SW480 (cell line): Measurements from ENCODE around the gene CRX.
A peak's percentile ranks its signal among the peaks of the same experiment; 100 is the strongest.
"Not testable (repeated sequence)": the region's sequence is repeated elsewhere in the genome, so short reads cannot be mapped to it uniquely, and the experiment has no call there.

ENCODE experiments used
- DNase-seq: peaks from one replicate; pipeline ENCODE4 v3.0.0-alpha.2; 2016; ENCODE audit warnings: low spot score

Gene CRX

DNA sequence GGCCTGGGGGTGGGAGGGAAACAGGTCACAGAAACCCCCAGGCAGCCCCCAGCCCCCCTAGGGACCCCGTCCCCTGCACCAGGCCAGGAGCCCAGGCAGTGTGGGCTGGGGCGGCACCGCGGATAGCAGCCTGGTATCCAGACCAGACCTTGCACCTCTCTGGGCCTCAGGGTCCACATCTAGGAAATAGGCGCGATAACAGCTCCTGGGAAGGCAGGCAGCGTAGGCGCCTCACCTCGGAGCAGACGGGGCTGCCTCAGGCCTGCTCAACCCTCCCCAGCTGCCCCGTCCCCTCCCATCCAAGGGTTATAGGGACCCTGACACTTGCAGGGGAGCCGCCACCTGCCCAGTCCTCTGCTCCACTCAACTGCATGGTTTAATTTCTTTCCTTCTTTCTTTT, 18.1 kb upstream of the CRX start:
- DNase-seq = not testable (repeated sequence)

DNA sequence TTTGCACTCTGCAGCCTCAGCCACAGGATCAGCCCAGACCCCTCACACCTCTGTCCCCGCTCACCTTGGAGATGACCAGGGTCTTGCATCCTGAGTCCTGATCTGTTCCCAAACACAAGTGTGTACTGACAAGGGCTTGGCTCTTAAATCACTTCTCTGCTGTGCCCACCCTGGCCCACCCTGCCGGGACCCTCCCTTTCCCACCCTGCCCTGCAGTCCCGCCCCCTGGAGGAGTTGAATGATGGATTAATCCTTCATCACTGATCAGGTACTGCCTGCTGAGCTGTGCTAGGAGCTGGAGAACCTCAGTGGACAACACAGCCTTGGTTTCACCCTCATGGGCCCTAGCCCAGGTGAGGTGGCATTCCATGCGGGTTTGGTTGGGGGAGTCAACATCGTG, 17.3 kb upstream of the CRX start, which contains the start of gene TPRX1:
TSS of gene TPRX1 (minus strand) at position 101 of the 400 bp plus-strand sequence. CDS start at position 89, 12 bp downstream.
- DNase-seq = not testable (repeated sequence)

DNA sequence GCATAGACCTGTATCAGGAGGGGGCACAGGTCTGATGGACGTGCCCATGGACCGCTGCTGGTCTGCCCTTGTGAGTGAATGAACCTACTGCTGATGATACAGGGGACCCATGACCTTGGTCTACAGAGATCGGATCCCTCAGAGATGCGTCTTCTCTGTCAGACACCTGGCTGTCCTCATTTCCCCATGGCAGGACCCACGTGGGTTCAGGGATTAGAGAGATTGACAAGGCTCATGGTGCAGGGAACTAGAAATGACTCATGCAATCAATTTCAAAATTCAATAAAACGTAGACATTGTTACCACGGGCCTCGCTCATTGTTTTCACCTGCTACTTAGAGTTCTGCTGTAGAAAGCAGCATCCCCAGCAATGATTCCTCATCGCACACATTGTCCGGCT, 16.4 kb upstream of the CRX start:
- DNase-seq = no peak

DNA sequence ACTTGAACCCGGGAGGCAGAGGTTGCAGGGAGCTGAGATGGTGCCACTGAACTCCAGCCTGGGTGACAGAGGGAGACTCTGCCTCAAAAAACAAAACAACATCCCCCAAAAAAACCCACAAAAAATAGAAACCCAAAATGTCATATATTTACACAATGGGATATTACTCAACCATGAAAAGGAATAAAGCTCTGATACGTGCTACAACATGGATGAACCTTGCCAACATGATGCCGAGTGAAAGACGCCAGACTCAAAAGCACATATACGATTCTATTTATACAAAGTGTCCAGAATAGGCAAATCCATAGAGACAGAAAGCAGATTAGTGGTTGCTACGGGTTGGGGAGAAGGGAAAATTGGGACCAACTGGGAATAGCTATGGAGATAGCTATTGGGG, 15.3 kb upstream of the CRX start:
- DNase-seq = no peak

DNA sequence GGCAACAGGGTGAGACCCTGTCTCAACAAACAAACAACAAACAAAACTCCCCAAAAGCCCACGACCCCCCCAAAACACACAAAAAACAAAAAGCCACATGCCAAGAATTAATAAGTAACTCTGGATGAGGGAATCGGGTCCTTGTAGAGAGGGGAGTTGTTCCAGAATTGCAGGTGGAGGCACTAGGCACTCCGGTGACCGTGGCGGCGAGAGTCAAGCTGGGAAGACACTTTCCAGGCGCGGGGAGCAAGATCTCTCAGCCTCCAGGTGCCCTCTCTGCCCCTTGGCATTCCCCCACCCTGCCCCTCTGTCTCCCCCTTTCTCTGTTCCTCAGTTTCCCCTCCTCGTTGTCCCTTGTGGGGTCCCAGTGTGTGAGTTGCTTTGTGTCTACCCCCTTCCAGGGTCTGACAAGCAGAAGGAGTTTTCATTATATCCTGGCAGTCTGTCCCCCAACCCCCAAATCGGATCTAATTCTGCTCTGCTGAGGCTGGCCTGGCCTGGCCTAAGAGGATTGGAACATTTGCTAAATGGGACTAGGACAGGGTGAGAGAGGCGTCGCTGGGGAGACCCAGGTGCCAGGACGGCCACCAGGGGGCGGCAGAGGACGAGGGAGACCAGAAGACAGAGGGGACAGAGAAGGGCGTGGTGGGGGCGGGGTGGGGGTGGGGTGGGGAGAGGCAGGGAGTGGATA, 8.3 kb upstream of the CRX start:
- peak; percentile 72 for DNase-seq

DNA sequence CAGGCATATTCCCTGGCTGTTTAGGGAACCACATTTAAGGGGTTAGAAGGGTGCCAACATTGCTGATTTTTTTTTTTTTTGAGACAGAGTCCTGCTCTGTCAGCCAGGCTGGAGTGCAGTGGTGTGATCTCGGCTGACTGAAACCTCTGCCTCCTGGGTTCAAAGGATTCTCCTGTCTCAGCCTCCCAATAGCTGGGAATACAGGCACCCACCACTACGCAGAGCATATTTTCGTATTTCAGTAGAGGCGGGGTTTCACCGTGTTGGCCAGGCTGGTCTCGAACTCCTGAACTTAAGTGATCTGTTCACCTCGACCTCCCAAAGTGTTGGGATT, 7.8 kb upstream of the CRX start:
- DNase-seq = no peak

DNA sequence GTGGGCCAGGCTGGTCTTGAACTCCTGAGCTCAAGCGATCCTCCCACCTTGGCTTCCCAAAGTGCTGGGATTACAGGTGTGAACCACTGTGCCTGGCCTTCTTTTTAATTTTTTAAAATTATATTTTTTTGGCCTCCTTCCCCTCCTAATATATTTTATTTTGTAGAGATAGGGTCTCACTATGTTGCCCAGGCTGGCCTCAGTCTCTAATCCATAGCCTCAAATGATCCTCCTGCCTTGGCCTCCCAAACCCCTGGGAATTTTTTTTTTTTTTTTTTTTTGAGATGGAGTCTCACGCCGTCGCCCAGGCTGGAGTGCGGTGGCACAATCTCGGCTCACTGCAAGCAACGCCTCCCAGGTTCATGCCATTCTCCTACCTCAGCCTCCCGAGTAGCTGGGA, 5.5 kb upstream of the CRX start:
- not testable (repeated sequence) for DNase-seq

DNA sequence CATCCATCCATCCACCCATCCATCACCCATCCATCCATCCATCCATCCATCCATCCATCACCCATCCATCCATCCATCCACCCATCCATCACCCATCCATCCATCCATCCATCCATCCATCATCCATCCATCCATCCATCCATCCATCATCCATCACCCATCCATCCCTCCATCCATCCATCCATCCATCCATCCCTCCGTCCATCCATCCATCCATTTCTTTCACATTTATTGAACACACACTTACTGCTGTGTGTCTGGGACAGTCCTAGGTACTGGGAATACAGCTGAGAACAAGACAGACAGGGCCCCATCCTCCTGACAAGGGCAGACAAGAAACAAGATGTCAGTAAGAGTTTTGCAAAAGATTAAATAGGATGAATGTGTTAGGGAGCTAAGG, 3.5 kb upstream of the CRX start:
- not testable (repeated sequence) for DNase-seq

DNA sequence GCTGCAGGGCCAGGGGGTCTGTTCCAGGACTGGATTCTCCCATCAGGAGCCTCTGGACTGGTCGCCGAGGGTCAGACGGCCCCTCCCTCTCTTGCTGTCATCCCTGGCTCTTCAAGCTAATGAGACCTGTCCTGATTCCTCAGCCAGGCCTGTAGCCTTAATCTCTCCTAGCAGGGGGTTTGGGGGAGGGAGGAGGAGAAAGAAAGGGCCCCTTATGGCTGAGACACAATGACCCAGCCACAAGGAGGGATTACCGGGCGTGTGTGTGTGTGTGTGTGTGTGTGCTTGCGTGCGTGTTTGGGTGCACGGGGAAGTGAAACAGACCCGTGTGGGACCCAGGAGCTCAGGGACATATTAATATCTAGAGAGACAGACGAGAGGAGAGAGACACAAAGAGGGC, 1.9 kb upstream of the CRX start:
- DNase-seq = no peak

DNA sequence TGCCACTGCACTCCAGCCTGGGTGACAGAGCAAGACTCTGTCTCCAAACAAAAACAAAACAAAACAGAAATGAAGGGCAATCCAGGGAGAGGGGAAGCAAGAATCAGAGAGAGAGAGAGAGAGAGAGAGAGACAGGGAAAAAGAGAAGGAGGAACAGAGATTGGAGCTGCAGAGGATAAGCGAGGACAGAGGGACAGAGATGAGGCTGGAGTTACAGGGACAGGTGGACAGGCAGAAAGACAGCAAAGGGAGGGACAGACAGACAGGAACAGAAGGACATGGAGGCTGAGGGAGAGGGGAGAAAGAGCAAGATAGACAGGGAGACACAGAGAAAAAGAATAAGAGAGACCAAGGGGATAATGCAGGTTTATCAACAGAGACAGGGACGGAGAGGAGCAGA, 1.3 kb upstream of the CRX start:
- no peak for DNase-seq

DNA sequence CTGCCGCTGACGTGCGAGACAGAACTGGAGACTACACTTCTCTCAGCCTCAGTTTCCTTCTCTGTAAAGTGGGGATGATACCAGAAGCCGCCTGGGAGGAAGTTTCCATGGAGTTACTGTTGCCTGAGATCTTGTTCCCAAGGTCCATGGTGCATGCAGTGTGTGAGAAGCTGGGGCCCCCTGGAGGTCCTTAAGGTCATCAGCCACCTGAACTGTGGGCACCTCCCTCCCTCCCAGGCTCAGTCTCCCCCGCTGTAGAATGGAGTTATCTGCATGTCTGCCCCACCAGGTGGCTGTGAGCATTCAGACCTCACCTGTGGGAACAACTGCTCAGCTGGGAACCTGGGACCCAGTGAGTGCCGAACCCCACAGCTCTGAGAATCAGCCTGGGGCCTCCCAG, 2.7 kb downstream of the CRX start:
- DNase-seq = no peak

DNA sequence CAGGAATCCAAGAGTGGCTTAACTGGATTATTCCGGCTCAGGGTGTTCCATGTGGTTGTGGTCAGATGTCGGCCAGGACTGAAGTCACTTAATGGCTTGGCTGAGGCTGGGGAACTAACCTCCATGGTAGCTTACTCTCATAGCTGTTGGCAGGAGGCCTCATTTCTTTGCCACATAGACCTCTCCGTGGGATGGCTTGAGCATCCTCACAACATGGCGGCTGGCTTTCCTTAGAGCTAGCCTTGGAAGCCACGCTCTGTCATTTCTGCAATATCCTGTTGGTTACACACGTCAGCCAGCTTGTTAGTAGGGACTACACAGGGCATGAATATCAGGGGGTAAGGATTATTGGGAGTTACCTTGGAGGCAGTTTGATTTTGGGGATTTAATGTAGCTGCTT, 5.1 kb downstream of the CRX start:
- no peak for DNase-seq

DNA sequence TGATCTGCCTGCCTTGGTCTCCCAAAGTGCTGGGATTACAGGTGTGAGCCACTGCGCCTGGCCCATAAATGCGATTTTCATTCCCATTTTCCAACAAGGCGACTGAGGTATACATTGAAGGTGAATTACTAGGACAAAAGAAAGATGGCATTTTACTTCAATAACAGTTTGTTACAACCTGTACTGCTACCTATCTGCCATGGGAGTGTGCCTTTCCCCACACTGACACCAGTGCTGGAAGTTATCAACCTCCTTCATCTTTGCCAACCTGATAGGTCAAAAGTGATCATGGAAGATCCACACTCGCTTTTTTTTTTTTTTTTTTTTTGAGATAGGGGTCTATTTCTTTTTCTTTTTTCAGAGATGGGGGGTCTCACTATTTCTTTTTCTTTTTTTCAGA, 11.0 kb downstream of the CRX start:
- DNase-seq = no peak

DNA sequence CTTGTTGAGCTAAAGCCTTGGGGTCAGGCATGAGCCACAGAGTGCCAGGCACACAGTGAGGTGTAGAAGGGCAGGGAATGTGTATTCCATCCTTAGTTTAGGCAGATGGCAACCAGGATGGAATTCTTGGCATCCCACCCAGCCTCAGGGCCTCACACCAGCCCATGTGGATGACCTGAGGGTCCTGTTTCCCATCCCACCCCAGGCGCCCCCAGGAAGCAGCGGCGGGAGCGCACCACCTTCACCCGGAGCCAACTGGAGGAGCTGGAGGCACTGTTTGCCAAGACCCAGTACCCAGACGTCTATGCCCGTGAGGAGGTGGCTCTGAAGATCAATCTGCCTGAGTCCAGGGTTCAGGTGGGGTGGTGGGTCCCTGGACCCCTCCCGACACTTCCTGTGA, 14.3 kb downstream of the CRX start:
- DNase-seq = no peak

DNA sequence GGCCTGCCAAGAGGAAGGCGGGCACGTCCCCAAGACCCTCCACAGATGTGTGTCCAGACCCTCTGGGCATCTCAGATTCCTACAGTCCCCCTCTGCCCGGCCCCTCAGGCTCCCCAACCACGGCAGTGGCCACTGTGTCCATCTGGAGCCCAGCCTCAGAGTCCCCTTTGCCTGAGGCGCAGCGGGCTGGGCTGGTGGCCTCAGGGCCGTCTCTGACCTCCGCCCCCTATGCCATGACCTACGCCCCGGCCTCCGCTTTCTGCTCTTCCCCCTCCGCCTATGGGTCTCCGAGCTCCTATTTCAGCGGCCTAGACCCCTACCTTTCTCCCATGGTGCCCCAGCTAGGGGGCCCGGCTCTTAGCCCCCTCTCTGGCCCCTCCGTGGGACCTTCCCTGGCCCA, 17.7 kb downstream of the CRX start:
- DNase-seq = no peak

DNA sequence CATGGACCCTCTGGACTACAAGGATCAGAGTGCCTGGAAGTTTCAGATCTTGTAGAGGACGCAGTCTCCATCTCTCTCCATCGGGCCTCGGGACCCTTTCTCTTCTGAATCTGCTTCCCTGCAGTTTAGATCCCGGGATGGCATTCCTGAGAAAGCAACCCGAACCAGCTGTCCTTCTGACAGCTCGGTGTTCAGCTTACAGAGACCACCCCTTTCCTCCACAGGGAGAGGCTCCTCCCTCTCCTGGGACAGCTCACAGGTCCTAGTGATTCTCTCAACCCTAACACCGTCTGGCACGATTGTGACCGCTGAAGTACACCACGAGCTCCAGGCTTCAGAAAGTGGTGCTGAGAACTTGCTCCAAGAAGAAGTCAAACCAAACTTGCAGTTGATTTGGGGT, 18.2 kb downstream of the CRX start:
- DNase-seq = no peak

DNA sequence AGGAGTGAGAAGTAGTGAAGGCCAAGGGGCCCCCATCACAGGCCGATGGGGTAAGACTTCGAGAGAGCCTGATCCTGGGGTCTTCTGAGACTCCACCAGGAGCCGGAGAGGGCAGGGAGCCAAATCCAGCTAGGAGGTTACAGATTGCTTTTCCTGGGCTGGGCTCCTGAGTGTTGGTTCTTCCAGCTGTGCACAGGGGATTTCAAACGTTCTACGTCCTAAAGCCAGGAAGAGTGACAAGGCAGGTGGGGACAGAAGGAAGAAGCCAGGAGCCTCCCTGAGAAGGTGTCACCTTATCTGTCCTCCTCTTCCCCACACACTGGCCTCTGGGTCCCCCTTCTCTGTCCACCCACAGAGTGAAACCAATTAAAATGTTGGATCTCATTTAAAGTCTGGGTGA, 21.2 kb downstream of the CRX start:
- DNase-seq = no peak

DNA sequence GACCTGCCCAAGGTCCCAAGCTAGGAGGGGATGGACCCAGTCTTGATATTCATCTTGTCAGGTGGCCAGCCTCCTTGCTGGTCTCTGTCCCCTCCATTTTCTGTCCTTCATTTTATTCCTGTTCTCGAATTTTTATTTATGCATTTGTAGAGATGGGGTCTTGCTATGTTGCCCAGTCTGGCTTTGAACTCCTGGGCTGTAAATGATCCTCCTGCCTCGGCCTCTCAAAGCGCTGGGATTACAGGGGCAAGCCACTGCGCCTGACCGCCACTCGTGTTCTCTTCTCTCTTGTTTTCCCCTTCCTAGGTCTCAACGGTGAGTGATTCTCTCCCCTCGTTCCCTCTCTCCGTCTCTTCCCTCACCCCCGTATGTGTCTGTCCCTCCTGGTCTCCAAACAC, 26.7 kb downstream of the CRX start:
- no peak for DNase-seq

DNA sequence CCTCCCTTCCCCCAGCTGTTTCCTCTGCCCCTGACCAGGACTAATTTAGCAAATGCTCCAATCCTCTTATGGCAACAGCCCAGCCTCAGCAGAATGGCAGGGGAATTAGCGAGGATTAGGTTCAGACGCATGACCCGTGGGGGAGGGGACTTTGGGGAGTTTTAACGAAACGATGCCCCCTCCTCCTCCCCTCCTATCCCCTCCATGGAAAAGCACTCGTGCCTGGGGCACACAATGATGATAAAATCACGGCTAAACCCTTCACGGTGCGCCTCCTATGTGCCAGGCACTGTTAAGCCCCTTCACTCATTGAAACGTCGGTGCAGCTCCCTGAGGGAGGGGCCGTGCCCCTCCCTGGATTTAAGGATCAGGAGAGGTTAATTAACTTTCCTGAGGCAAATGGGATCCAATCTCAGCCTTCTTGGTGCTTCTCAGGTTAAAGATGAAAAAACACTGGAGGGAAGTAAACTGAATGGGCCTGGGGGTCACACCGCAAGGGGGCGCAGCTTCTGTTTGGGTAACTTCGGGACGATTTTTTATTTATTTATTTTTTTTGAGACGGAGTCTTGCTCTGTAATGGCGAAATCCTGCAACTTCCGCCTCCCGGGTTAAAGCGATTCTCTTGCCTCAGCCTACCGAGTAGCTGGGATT, 27.2 kb downstream of the CRX start:
- no peak for DNase-seq

DNA sequence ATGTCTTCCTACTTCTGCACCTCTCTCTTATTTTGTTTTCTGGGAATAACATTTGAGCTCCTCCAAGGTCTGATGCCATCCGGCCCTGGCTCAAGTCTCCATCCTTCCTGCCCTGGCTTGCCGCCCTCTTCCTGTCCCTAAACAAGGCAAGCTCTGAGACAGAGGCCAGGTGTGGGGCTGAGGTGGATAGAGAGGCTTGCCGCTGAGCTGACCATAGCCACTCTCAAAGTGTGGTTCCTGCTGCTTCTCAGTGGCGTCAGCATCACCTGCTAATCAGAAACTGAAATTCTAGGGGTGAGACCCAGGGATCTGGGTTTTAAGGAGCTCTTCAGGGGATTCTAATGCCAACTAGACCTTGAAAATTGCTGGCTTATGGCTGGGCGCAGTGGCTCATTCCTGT, 31.3 kb downstream of the CRX start:
- no peak for DNase-seq

DNA sequence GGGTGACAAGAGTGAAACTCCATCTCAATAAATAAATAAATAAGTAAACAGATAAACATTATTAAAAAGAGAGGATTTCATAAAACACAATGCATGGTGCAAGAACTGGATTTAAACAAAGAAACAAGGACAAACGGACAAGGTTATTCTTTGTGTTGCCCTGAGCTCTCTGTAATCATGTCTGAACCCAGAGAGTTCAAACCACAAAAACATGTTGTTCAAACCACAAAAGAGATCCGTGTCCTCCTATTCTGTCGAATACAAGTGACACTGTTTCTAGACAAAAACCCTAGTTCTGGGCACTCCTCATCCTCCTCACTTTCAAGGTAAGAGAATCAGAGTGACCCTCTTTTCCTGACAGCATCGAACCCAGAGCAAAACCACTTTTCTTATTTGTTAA, 32.7 kb downstream of the CRX start:
- DNase-seq = no peak

DNA sequence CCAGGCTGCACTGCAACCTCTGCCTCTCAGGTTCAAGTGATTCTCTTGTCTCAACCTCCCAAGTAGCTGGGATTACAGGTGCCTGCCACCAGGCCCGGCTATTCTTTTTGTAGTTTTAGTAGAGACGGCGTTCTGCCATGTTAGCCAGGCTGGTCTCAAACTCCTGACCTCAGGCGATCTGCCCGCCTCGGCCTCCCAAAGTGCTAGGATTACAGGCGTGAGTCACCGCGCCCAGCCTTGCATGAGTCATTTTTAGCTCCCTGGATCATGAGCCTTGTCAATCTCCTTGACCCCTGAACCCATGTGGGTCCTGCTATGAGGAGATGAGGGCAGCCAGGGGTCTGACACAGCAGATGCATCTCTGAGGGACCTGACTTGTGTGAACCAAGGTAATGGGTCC, 36.5 kb downstream of the CRX start:
- DNase-seq = not testable (repeated sequence)

DNA sequence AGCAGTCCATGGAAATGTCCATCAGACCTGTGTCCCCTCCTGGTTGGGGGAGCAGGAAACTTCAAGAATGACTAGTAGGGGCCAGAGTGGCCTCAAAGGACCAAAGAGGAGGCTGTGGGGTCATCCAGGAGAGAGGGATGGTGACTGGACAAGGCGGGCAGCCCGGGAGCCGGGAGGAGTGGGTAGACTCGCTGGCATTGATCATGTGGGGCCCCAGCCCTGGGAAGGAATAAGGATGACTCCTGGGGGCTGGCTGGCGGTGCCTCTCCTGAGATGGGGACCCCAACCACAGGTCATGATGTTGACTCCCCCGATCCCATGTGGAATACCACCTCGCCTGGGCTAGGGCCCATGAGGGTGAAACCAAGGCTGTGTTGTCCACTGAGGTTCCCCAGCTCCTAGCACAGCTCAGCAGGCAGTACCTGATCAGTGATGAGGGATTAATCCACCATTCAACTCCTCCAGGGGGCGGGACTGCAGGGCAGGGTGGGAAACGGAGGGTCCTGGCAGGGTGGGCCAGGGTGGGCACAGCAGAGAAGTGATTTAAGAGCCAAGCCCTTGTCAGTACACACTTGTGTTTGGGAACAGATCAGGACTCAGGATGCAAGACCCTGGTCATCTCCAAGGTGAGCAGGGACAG, 37.0 kb downstream of the CRX start, which contains the start of gene TPRX2:
TSS of gene TPRX2 (plus strand) at position 590 of the 640 bp plus-strand sequence. CDS start at position 602, 12 bp downstream.
- not testable (repeated sequence) for DNase-seq

DNA sequence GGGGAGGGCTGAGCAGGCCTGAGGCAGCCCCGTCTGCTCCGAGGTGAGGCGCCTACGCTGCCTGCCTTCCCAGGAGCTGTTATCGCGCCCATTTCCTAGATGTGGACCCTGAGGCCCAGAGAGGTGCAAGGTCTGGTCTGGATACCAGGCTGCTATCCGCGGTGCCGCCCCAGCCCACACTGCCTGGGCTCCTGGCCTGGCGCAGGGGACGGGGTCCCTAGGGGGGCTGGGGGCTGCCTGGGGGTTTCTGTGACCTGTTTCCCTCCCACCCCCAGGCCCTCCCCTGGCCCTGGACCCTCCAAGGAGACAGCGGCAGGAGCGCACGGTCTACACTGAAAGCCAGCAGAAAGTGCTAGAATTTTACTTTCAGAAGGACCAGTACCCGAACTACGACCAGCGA, 38.1 kb downstream of the CRX start:
- not testable (repeated sequence) for DNase-seq
